ENCODE data around the gene FAM229B.

DNA sequence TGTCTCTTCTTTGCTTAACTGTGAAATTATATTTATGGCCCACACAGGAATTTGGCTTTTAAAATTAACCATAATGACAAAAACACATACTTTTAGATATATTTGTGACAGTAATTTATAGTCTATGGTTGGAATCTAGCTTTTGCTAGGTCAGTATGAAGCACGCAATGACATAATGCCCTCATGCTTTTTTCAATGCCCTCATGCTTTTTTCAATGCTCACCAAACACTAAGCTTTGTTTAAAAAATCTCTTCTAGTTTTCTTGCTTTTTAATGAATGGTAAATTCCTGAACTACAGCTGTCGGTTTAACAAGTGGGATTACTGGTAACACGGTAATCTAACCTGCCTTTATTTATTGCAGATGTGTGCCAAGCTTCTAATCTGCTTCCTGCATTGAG lies 20.8 kb upstream of the FAM229B start:
- TF ChIP-seq POLR2A (IDR thresholded peaks at IDR 0.05), result no peak
- TF ChIP-seq, protein P1, sequence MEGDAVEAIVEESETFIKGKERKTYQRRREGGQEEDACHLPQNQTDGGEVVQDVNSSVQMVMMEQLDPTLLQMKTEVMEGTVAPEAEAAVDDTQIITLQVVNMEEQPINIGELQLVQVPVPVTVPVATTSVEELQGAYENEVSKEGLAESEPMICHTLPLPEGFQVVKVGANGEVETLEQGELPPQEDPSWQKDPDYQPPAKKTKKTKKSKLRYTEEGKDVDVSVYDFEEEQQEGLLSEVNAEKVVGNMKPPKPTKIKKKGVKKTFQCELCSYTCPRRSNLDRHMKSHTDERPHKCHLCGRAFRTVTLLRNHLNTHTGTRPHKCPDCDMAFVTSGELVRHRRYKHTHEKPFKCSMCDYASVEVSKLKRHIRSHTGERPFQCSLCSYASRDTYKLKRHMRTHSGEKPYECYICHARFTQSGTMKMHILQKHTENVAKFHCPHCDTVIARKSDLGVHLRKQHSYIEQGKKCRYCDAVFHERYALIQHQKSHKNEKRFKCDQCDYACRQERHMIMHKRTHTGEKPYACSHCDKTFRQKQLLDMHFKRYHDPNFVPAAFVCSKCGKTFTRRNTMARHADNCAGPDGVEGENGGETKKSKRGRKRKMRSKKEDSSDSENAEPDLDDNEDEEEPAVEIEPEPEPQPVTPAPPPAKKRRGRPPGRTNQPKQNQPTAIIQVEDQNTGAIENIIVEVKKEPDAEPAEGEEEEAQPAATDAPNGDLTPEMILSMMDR (IDR thresholded peaks at IDR 0.05), result no peak
